Measurements from ENCODE around the gene LDLRAD4.

The LDLRAD4 gene

DNA sequence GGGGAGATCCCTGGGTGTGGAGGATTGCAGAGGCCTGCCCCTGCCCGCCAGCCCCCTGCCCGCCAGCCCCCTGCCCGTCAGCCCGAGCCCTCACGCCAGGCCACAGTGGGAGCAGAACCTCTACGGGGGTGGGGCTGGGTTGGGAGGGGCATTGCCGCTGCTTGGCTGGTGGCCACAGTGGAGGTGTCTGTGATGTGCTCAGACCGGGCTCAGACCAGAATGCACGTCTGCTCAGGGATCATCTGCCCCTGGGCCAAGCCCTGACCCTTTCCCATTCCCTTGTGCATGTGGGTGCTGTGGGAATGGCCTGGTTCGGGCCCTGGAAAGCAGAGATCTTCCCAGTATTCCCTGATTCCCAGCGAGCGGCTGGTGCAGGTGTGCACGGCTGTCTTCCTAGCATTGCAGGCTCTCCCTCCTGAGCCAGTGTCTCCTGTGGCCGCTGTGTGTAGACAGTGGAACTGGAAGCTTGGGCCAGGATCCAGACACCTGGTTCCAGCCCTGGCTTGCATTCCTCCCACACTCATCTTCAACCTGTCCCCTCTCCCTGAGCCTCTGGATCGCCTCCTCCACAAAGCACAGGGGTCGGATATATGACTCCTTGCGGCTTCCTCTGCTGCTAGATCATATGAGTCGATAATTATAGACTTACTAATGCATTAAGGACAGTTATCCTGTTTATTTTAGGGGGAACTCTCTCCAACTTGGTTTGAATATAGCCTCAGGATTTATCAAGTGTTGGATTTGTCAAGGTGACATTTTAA lies 161.6 kb downstream of the LDLRAD4 start:
- TF ChIP-seq, protein P1, sequence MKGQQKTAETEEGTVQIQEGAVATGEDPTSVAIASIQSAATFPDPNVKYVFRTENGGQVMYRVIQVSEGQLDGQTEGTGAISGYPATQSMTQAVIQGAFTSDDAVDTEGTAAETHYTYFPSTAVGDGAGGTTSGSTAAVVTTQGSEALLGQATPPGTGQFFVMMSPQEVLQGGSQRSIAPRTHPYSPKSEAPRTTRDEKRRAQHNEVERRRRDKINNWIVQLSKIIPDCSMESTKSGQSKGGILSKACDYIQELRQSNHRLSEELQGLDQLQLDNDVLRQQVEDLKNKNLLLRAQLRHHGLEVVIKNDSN (IDR thresholded peaks at IDR 0.05), result no peak
- no peak for TF ChIP-seq RAD21 (IDR thresholded peaks at IDR 0.05; ENCODE audit: low read depth)
- no peak for TF ChIP-seq FOXM1 (IDR thresholded peaks at IDR 0.05; ENCODE audit: borderline replicate concordance, low read depth)
- no peak for TF ChIP-seq YY1 (IDR thresholded peaks at IDR 0.05; ENCODE audit: low read depth)
- no peak for TF ChIP-seq TAF1 (IDR thresholded peaks at IDR 0.05; ENCODE audit: low read depth)
- TF ChIP-seq, protein P2, sequence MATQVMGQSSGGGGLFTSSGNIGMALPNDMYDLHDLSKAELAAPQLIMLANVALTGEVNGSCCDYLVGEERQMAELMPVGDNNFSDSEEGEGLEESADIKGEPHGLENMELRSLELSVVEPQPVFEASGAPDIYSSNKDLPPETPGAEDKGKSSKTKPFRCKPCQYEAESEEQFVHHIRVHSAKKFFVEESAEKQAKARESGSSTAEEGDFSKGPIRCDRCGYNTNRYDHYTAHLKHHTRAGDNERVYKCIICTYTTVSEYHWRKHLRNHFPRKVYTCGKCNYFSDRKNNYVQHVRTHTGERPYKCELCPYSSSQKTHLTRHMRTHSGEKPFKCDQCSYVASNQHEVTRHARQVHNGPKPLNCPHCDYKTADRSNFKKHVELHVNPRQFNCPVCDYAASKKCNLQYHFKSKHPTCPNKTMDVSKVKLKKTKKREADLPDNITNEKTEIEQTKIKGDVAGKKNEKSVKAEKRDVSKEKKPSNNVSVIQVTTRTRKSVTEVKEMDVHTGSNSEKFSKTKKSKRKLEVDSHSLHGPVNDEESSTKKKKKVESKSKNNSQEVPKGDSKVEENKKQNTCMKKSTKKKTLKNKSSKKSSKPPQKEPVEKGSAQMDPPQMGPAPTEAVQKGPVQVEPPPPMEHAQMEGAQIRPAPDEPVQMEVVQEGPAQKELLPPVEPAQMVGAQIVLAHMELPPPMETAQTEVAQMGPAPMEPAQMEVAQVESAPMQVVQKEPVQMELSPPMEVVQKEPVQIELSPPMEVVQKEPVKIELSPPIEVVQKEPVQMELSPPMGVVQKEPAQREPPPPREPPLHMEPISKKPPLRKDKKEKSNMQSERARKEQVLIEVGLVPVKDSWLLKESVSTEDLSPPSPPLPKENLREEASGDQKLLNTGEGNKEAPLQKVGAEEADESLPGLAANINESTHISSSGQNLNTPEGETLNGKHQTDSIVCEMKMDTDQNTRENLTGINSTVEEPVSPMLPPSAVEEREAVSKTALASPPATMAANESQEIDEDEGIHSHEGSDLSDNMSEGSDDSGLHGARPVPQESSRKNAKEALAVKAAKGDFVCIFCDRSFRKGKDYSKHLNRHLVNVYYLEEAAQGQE (IDR thresholded peaks at IDR 0.05; ENCODE audit: low read depth), result no peak
- TF ChIP-seq CEBPB (IDR thresholded peaks at IDR 0.05), result no peak

DNA sequence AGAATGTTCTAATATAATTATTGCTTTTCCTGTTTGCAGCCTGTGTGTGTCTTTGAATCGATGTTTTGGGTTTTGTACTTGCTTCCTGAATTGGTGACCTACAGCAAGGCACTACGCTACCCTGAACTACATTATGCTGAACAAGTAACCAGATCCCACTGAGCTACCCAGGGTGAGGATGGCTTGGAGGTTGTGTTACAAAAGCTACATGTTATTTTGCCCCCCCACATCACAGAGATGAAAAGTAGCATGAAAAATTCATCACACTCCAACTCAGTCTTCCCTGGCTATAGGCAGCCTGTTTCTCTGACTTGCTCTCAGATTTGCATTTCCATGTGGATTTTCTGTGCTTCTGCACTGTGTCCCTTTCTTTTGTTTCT lies 162.1 kb downstream of the LDLRAD4 start:
- TF ChIP-seq YY1 (IDR thresholded peaks at IDR 0.05; ENCODE audit: low read depth) (no peak), TCF12 (IDR thresholded peaks at IDR 0.05; ENCODE audit: low read depth) (no peak), TAF1 (IDR thresholded peaks at IDR 0.05; ENCODE audit: low read depth) (no peak), RAD21 (IDR thresholded peaks at IDR 0.05; ENCODE audit: low read depth) (no peak), NFIC (IDR thresholded peaks at IDR 0.05) (no peak), FOXM1 (IDR thresholded peaks at IDR 0.05; ENCODE audit: borderline replicate concordance, low read depth) (no peak), EP300 (IDR thresholded peaks at IDR 0.05; ENCODE audit: borderline replicate concordance) (no peak), TEAD4 (IDR thresholded peaks at IDR 0.05) (no peak), CREB1 (IDR thresholded peaks at IDR 0.05; ENCODE audit: low read depth) (no peak), ZBTB7A (IDR thresholded peaks at IDR 0.05; ENCODE audit: low read depth) (no peak), EGR1 (IDR thresholded peaks at IDR 0.05) (no peak), CEBPB (IDR thresholded peaks at IDR 0.05) (no peak)
- TF ChIP-seq, protein P1 (IDR thresholded peaks at IDR 0.05), result no peak
- TF ChIP-seq, protein P2 (IDR thresholded peaks at IDR 0.05; ENCODE audit: low read depth), result no peak
- TF ChIP-seq, protein P3, sequence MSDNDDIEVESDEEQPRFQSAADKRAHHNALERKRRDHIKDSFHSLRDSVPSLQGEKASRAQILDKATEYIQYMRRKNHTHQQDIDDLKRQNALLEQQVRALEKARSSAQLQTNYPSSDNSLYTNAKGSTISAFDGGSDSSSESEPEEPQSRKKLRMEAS (IDR thresholded peaks at IDR 0.05), result no peak

DNA sequence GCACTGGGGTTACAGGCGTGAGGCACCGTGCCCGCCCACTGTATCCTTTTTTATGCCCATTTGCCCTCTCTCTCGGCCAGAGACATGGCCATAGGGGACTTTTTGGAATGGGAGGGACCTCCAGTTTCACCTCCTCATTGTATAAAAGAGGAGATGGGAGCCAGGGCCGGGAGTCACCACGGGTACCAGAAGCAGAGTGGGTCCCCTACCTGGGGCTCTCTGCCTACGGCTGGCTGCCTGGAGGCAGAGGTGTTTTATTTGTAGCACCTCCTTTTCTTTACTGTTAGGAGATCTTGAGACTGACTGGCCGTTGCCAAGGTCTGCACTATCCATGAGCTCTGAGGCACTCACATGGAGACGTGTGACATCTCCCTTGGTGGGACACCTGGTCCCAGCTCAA lies 162.8 kb downstream of the LDLRAD4 start:
- TF ChIP-seq TEAD4 (IDR thresholded peaks at IDR 0.05) (no peak), CREB1 (IDR thresholded peaks at IDR 0.05; ENCODE audit: low read depth) (no peak), FOXM1 (IDR thresholded peaks at IDR 0.05; ENCODE audit: borderline replicate concordance, low read depth) (no peak), TAF1 (IDR thresholded peaks at IDR 0.05; ENCODE audit: low read depth) (no peak), EP300 (IDR thresholded peaks at IDR 0.05; ENCODE audit: borderline replicate concordance) (no peak), CEBPB (IDR thresholded peaks at IDR 0.05) (no peak), EGR1 (IDR thresholded peaks at IDR 0.05) (no peak), NFIC (IDR thresholded peaks at IDR 0.05) (no peak), YY1 (IDR thresholded peaks at IDR 0.05; ENCODE audit: low read depth) (no peak), ZBTB7A (IDR thresholded peaks at IDR 0.05; ENCODE audit: low read depth) (no peak), RAD21 (IDR thresholded peaks at IDR 0.05; ENCODE audit: low read depth) (no peak), TCF12 (IDR thresholded peaks at IDR 0.05; ENCODE audit: low read depth) (no peak)
- TF ChIP-seq, protein P1 (IDR thresholded peaks at IDR 0.05), result no peak
- TF ChIP-seq, protein P3 (IDR thresholded peaks at IDR 0.05), result no peak
- TF ChIP-seq, protein P2 (IDR thresholded peaks at IDR 0.05; ENCODE audit: low read depth), result no peak

DNA sequence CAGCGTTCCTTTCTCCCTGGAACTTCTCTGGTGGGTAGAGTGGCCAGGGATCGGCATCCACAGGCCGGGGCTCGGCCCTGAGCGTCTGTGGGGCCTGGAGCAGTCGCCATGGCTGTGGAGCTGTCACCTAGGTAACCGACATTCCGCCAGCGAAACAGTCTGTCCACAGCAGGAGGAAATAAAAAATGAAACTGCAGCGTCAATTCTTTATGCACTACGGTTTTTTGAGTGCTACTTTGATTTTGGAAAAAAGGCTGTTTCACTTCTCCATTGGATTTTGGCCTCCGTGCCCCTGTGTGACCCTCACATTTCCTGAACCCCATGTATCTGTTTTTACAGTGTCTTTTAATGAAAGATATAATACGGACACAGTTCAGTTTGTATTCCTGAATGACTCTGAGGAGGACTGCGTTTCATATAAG lies 163.4 kb downstream of the LDLRAD4 start:
- TF ChIP-seq NFIC (IDR thresholded peaks at IDR 0.05) (no peak), TCF12 (IDR thresholded peaks at IDR 0.05; ENCODE audit: low read depth) (no peak), TAF1 (IDR thresholded peaks at IDR 0.05; ENCODE audit: low read depth) (no peak), EGR1 (IDR thresholded peaks at IDR 0.05) (no peak), YY1 (IDR thresholded peaks at IDR 0.05; ENCODE audit: low read depth) (no peak), TEAD4 (IDR thresholded peaks at IDR 0.05) (no peak), CREB1 (IDR thresholded peaks at IDR 0.05; ENCODE audit: low read depth) (no peak), EP300 (IDR thresholded peaks at IDR 0.05; ENCODE audit: borderline replicate concordance) (no peak), ZBTB7A (IDR thresholded peaks at IDR 0.05; ENCODE audit: low read depth) (no peak), FOXM1 (IDR thresholded peaks at IDR 0.05; ENCODE audit: borderline replicate concordance, low read depth) (no peak), CEBPB (IDR thresholded peaks at IDR 0.05) (no peak), RAD21 (IDR thresholded peaks at IDR 0.05; ENCODE audit: low read depth) (no peak)
- TF ChIP-seq, protein P1 (IDR thresholded peaks at IDR 0.05), result no peak
- TF ChIP-seq, protein P2 (IDR thresholded peaks at IDR 0.05; ENCODE audit: low read depth), result no peak
- TF ChIP-seq, protein P3 (IDR thresholded peaks at IDR 0.05), result no peak
